HG03039 (cell line): Measurements from ENCODE around the gene EDN1.

Experiments
- ATAC-seq: cut with Tn5 transposase; IDR thresholded peaks from one replicate; pipeline ENCODE4 v1.9.1; 2021; ENCODE audit warnings: mild to moderate bottlenecking, moderate library complexity; ENCODE audit not compliant: unreplicated experiment

Gene EDN1

DNA sequence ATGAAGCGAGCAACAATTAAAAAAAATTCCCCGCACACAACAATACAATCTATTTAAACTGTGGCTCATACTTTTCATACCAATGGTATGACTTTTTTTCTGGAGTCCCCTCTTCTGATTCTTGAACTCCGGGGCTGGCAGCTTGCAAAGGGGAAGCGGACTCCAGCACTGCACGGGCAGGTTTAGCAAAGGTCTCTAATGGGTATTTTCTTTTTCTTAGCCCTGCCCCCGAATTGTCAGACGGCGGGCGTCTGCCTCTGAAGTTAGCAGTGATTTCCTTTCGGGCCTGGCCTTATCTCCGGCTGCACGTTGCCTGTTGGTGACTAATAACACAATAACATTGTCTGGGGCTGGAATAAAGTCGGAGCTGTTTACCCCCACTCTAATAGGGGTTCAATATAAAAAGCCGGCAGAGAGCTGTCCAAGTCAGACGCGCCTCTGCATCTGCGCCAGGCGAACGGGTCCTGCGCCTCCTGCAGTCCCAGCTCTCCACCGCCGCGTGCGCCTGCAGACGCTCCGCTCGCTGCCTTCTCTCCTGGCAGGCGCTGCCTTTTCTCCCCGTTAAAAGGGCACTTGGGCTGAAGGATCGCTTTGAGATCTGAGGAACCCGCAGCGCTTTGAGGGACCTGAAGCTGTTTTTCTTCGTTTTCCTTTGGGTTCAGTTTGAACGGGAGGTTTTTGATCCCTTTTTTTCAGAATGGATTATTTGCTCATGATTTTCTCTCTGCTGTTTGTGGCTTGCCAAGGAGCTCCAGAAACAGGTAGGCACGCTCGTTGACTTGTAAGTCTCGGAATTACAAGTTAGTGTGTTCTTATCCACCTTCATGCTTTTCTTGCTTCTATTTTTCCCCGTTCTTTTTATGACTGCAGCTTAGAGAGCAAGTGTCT is at the start of gene EDN1:
EDN1 (plus strand) TSS at position 429 of the 888 bp plus-strand sequence; CDS start at position 698, 269 bp downstream.
- peak; percentile 74 for ATAC-seq

GRCh38 chr6:12241493-12242175 is 48.5 kb upstream of the EDN1 start:
- no peak for ATAC-seq

GRCh38 chr6:12243169-12243568 is 47.0 kb upstream of the EDN1 start:
- ATAC-seq = no peak

DNA sequence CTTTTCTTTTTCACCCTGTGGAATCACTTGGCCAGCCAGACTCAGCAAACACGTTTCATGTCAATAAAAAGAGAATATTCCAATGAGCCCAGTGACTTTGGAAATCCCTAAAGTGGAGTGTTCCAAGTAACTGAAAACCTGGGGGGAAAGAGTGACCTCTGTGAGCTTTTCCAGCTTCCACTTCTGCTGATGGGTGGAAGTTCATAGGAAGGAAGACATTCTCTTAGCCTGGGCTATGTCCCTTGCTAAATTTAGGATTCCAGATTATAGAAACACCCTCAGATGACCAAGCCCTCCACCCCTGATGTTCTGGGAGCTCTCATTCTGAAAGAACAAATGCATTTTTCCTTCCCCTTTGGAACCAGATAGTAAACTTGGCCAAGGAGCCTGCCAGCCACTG is 44.8 kb upstream of the EDN1 start:
- no peak for ATAC-seq

DNA sequence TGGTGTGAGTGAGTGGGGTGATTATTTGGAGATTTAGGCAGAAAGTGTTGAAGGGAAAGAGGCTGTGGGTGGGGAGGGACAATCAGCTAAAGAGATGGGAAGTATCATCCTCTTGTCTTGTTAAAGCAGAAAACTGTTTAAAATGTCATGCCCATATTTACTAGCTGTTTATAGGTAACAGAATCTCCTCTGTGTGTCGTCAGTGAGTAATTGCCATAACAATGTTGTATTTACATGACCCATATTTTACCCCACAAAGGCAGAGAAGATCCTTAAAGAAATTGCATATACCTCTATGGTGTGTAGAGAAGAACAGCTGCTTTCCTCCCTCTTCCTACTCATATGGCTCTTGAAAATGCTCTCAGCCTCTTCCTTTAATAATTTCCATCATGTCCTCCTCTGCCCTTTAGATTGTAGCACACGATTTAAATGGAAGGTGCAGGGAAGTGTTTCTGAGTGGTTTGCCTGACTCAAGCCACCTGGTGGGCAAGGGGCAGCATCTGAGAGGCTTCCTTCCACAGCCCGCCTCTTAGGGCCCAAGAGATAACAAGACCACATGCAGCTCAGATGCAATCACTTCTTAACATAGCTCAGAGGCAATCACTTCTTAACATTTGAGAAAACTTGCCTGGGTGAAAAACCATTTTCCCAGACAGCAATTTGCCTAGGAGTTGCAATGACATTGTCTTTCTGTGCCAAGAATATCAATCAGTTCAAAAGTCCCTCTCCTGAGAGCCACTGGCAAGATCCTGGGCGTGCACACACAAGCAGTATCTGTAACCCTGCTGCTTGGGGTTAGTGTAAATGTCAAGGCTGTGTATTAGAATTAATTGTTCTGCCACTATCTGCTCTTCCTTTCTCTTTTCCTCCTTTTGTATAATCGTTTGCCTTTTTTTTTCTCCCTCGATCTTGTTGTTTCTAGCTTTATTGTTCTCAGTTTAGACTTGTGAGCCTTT is 44.1 kb upstream of the EDN1 start:
- ATAC-seq = no peak

DNA sequence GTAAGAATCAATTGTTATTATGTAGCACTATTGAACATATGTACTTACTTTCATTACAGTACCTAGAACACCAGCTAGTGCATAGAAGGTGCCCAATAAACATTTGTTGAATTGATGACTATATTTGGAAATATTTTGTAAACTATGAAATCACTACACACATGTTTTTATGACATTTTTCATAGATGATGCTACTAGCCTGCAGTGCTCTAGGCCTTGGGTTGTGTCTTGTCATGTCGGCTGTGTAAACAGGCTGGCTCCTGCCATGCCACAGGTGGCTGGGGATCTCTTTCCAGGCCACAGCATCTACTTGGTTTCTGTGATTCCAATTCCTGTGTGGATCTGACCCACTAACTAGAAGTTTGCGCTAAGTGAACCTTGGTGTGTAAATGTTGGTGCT is 43.3 kb upstream of the EDN1 start:
- no peak for ATAC-seq

DNA sequence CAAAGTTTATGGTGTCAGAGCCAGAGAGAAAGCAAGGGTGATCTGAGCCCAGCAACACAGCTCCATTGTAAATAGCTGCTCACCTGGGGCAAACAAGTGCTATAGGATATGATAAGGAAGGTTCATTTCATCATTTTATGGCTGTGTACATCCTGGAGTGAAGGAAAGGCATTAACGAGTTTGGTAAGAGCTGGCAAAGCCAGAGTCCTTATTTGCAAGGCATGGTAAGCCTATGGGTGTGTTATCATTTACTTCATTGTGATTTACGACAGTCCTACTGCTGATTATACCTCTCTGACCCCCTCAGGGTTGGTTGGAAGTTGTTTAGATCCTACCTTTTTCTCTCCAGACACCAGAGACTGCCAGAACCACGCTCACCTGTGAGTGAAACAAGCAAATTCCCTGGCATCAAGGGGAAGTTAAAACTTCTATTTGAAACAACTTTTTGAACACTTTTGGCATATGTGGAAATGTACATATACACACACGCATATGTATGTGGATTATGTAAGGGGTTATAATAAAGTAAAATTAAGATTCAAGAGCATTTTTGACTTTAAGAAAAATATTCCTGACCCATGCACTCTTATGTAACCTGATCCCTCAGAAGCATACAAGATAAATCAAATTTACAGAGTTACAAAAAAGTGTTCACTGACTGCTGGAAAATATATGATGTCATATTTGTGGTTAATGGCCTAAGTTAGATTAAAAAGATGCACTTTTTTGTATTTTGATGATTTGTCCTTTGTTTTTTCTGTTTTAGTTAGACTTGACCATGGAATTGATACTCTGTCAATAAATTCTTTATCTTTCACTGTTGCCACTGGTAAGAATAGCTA is 40.4 kb upstream of the EDN1 start:
- no peak for ATAC-seq

GRCh38 chr6:12250383-12250770 is 39.8 kb upstream of the EDN1 start:
- ATAC-seq = no peak

DNA sequence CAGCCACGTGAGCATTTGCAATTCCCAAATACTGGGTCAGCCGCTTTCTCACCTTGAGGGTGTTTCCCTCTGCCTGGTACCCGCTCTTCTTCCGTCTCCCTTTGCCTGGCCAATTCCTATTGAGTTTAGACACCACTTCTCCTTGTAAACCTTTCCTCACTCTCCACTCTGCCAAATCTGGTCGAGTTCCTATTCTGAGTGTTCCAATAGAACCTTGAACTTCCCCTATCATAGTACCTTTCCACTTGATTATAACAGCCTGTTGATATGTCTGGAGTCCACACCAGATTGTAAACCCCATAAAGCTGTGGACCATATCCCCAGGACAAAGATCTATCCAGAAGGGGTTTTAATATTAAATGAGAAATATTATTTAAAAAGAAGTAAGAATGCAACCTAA is 36.0 kb upstream of the EDN1 start:
- ATAC-seq = no peak

DNA sequence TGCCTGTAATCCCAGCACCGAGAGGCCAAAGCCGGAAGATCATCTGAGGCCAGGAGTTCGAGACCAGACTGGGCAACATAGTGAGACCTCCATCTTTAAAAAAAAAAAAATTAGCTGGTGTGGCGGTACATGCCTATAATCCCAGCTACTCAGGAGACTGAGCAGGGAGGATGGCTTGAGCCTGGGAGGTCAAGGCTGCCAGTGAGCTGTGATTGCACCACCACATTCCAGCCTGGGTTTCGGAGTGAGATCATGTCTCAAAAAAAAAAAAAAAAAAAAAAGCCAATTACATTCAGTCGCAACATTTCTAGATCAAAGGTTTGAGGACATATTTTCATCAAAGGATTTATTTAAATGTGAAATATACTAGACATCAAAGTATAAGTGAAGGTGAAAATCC is 32.0 kb upstream of the EDN1 start:
- no peak for ATAC-seq

GRCh38 chr6:12258591-12259075 is 31.5 kb upstream of the EDN1 start:
- no peak for ATAC-seq

- no peak for ATAC-seq
These were observed 29.6 kb upstream of the EDN1 start for GRCh38 chr6:12260458-12261093.

- ATAC-seq = no peak
These were observed 28.7 kb upstream of the EDN1 start for GRCh38 chr6:12261502-12261901.

DNA sequence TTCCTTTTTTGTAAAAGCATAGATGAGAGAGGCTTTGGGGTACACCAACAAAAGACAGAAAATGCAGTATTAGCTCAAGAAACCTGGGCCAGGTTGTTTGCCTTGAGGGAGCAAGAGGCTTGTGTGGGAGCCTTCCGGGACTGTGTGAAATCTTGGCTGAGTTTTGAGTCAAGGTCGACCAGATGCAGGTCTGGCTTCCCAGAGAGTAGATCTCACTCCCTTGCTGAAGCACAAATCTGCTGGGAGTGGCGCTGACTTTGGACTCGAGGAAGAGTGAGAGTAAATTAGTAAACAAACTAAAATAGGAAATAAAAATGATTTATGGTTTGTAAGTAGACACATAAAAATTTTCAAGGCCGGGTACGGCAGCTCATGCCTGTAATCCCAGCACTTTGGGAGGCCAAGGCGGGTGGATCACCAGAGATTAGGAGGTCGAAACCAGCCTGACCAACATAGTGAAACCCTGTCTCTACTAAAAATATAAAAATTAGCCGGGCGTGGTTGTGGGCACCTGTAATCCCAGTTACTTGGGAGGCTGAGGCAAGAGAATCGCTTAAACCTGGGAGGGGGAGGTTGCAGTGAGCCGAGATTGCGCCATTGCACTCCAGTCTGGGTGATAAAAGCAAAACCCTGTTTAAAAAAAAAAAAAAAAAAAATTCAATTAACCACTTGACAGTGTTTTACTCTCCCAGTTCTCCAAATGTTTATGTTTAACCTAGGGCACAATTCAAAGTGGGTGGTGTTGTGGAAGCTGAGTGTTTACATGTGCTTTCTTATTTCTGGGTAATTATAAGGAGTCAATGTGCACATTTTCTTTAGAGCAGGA is 27.7 kb upstream of the EDN1 start:
- no peak for ATAC-seq

DNA sequence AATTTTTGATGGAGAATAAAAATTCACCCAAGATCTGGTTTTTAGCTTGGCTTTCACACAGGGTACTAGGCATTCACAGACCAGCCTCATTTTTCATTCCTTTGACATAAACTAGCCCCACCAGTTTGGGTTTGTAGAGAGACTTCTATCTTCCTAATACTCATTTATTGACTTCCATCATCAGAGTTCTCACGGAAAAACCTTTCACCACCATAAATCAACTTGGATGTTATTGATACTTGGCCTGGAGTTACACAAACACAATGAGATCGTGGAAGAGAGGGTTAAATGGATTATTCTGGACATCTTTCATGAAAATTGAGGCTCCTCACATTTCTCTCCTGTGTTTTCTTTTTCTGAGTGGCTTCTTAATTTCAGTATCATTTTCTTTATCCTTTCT is 26.8 kb upstream of the EDN1 start:
- no peak for ATAC-seq

DNA sequence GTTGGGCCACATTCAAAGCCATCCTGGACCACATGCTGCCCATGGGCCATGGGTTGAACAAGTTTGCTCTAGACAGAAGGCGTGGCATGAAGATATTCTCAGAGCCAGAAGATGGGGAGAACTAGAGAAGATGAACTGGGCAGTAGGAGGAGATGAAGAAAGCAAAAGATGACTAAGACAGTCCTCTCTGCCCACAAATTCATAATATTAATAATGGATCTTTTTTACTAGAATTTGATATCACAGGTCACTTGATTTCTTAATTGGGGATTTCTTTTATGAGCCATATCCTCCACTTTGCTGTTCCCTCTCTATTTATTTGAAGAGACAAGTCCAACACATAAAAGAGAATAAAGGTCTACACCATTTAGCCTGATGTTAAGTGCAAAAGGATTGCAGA is 25.5 kb upstream of the EDN1 start:
- ATAC-seq = no peak

GRCh38 chr6:12265296-12265695 is 24.9 kb upstream of the EDN1 start:
- no peak for ATAC-seq

- ATAC-seq = no peak
These were observed 24.4 kb upstream of the EDN1 start for GRCh38 chr6:12265791-12266190.

- no peak for ATAC-seq
These were observed 23.6 kb upstream of the EDN1 start for GRCh38 chr6:12266571-12266970.
